IMR-90 (cell line): ENCODE results near the gene ZNF554. TPM values are rescaled to one million over a fixed set of nuclear protein-coding genes. Genes with fewer than 3 reads are reported as not detected.

ENCODE experiments used
- ATAC-seq: fragments of 200-7000 bp; cut with Tn5 transposase; 2 replicates; pipeline ENCODE4 v1.9.1; 2020; ENCODE audit warnings: low read depth, mild to moderate bottlenecking, moderate library complexity
- BruUV-seq: library from RNA; stranded (reverse); fragments of 400-500 nt; replicated peaks from 2 replicates; lab custom pipeline; 2021; lab: Mats Ljungman, UMichigan
- CTCF ChIA-PET: fragments of 300-600 bp; formaldehyde crosslinking; extraction: SDS; loops from one replicate; lab custom pipeline; 2021; ENCODE audit warnings: antibody characterized with exemption; lab: Yijun Ruan, JAX
- POLR2A ChIA-PET: fragments of 300-600 bp; sonication (Branson Sonifier 250); formaldehyde crosslinking; loops from one replicate; lab custom pipeline; 2022; ENCODE audit warnings: antibody characterized with exemption; ENCODE audit not compliant: unreplicated experiment; lab: Charles Lee
- DNase-seq: peaks from one replicate; pipeline ENCODE4 v3.0.0; 2013
- H2AFZ ChIP-seq: replicated peaks from 2 replicates; pipeline ENCODE3; 2013; ENCODE audit warnings: low read length, mild to moderate bottlenecking; ENCODE audit not compliant: poor library complexity
- H2AK5ac ChIP-seq: 2 replicates; pipeline ENCODE4 v1.6.1; 2013; ENCODE audit warnings: low read depth, low read length, inconsistent platforms
- H2AK9ac ChIP-seq: replicated peaks from 2 replicates; pipeline ENCODE3; 2013; ENCODE audit warnings: mild to moderate bottlenecking, low read depth, low read length, moderate library complexity; ENCODE audit not compliant: poor library complexity
- H2BK120ac ChIP-seq: 2 replicates; pipeline ENCODE4 v1.6.1; 2013; ENCODE audit warnings: low read depth, low read length, inconsistent platforms
- H2BK15ac ChIP-seq: 3 replicates; pipeline ENCODE4 v1.6.1; 2013; ENCODE audit warnings: low read depth, low read length, inconsistent platforms
- H2BK20ac ChIP-seq: 2 replicates; pipeline ENCODE4 v1.6.1; 2013; ENCODE audit warnings: low read depth, mild to moderate bottlenecking, inconsistent platforms, low read length, moderate library complexity
- H2BK5ac ChIP-seq: 2 replicates; pipeline ENCODE4 v1.6.1; 2013; ENCODE audit warnings: mild to moderate bottlenecking, low read depth, low read length, inconsistent platforms; ENCODE audit not compliant: poor library complexity, severe bottlenecking
- H3K14ac ChIP-seq: replicated peaks from 2 replicates; pipeline ENCODE4 v1.6.1; 2013; ENCODE audit warnings: low read depth, low read length, inconsistent platforms
- H3K18ac ChIP-seq: 2 replicates; pipeline ENCODE4 v1.6.1; 2013; ENCODE audit warnings: low read depth, low read length, control low read depth
- H3K23ac ChIP-seq: 2 replicates; pipeline ENCODE4 v1.6.1; 2013; ENCODE audit warnings: low read depth, low read length, inconsistent platforms
- H3K27ac ChIP-seq: 2 replicates; pipeline ENCODE4 v1.5.1; 2013; ENCODE audit warnings: mild to moderate bottlenecking, control low read depth, low read length; ENCODE audit not compliant: insufficient read depth
- H3K27me3 ChIP-seq: 2 replicates; pipeline ENCODE4 v1.6.1; 2013; ENCODE audit warnings: low read length; ENCODE audit not compliant: control insufficient read depth, insufficient read depth
- H3K36me3 ChIP-seq: 2 replicates; pipeline ENCODE4 v1.6.1; 2013; ENCODE audit warnings: low read length, mixed read lengths; ENCODE audit not compliant: control insufficient read depth, insufficient read depth
- H3K4ac ChIP-seq: 2 replicates; pipeline ENCODE4 v1.6.1; 2013; ENCODE audit warnings: low read depth, low read length, inconsistent platforms
- H3K4me1 ChIP-seq: 2 replicates; pipeline ENCODE4 v1.6.1; 2013; ENCODE audit warnings: low read length, mixed read lengths; ENCODE audit not compliant: control insufficient read depth, insufficient read depth
- H3K4me2 ChIP-seq: 2 replicates; pipeline ENCODE4 v1.6.1; 2013; ENCODE audit warnings: low read depth, mild to moderate bottlenecking, control low read depth, low read length, moderate library complexity
- H3K4me3 ChIP-seq: 2 replicates; pipeline ENCODE4 v1.5.1; 2013; ENCODE audit warnings: low read depth, mild to moderate bottlenecking, control low read depth, low read length, moderate library complexity; ENCODE audit not compliant: insufficient read depth
- H3K56ac ChIP-seq: 2 replicates; pipeline ENCODE4 v1.6.1; 2013; ENCODE audit warnings: low read length, inconsistent platforms; ENCODE audit not compliant: insufficient read depth; ENCODE audit errors: extremely low read depth
- H3K79me1 ChIP-seq, 2 experiments: 2 replicates each; pipeline ENCODE4 v1.6.1; 2013; ENCODE audit warnings: low read length in 2 of 2, inconsistent platforms in 1 of 2, low read depth in 1 of 2
- H3K9ac ChIP-seq: 2 replicates; pipeline ENCODE4 v1.6.1; 2013; ENCODE audit warnings: low read depth, low read length, control low read depth
- H3K9me1 ChIP-seq: 2 replicates; pipeline ENCODE4 v1.6.1; 2013; ENCODE audit warnings: low read length, inconsistent platforms; ENCODE audit not compliant: insufficient read depth
- H3K9me3 ChIP-seq: 2 replicates; pipeline ENCODE4 v1.6.1; 2013; ENCODE audit warnings: low read length; ENCODE audit not compliant: control insufficient read depth, insufficient read depth
- H4K20me1 ChIP-seq: 2 replicates; pipeline ENCODE4 v1.6.1; 2013; ENCODE audit warnings: low read length, inconsistent platforms; ENCODE audit not compliant: insufficient read depth
- H4K5ac ChIP-seq: 2 replicates; pipeline ENCODE4 v1.6.1; 2013; ENCODE audit warnings: mild to moderate bottlenecking, low read depth, low read length, control low read depth
- H4K8ac ChIP-seq, 2 experiments: 2 replicates each; pipeline ENCODE4 v1.6.1; 2013; ENCODE audit warnings: low read depth in 2 of 2, low read length in 2 of 2, control low read depth in 1 of 2, inconsistent platforms in 1 of 2
- H4K91ac ChIP-seq: 2 replicates; pipeline ENCODE4 v1.6.1; 2013; ENCODE audit warnings: low read depth, low read length, inconsistent platforms; ENCODE audit not compliant: insufficient read depth
- ELK1 ChIP-seq: fragments of 150-350 bp; IDR thresholded peaks from 2 replicates; pipeline ENCODE4 v1.6.1; 2016; ENCODE audit warnings: low read depth, mild to moderate bottlenecking, low read length, moderate library complexity, borderline replicate concordance
- MAZ ChIP-seq: IDR thresholded peaks from 2 replicates; pipeline ENCODE4 v1.6.1; 2012; ENCODE audit warnings: low read depth, mild to moderate bottlenecking, low read length, improper control_type of control experiment, moderate library complexity, borderline replicate concordance
- RFX5 ChIP-seq: IDR thresholded peaks from 2 replicates; pipeline ENCODE4 v1.8.0; 2012; ENCODE audit warnings: low read depth, mild to moderate bottlenecking, low read length, moderate library complexity
- WGBS, 2 experiments: methylation state at CpG; one replicate each; pipeline versions ENCODE4 v1.1.5 to v1.1.7; 2013; ENCODE audit warnings: missing lambda C conversion rate in 2 of 2; ENCODE audit not compliant: insufficient read length in 1 of 2; ENCODE audit errors: extremely low coverage in 2 of 2; 5-methylcytosine and 5-hydroxymethylcytosine counted together
- dilution Hi-C: fragments of 300-500 bp; cut with HindIII; formaldehyde crosslinking; loops from one replicate; pipeline ENCODE4 v1.14.3; 2018; ENCODE audit warnings: low sequenced_read_pairs; ENCODE audit not compliant: unreplicated experiment
- in situ Hi-C: fragments of 300-500 bp; cut with MboI; formaldehyde crosslinking; loops from 3 replicates; pipeline ENCODE4 v1.14.3; 2019; ENCODE audit warnings: low sequenced_read_pairs, inconsistent platforms, mixed read lengths
- intact Hi-C: fragments of 100-400 bp; cut with micrococcal nuclease; formaldehyde crosslinking; loops from 2 replicates; pipeline ENCODE4 v1.10.0; 2022
- polyA plus RNA-seq, 3 experiments: library from polyadenylated mRNA; depleted of rRNA; stranded (reverse); fragments of >200 nt; gene quantifications; 2 replicates each; pipeline ENCODE4 v1.2.3, GENCODE V29; 2012; ENCODE audit warnings: low replicate concordance in 1 of 3
- total RNA-seq: library from RNA; depleted of rRNA; stranded (reverse); fragments of >200 nt; gene quantifications from 2 replicates; pipeline ENCODE4 v1.2.3, GENCODE V29; 2012

ZNF554 gene
- total and polyA plus RNA-seq, 2 of the 4 experiments (the other 2 are of a cell fraction), result 1.5 to 3.0 TPM

- Histone ChIP-seq H4K5ac (no peak within 1 kb of the TSS), H3K4ac (no peak within 1 kb of the TSS), H3K23ac (no peak within 1 kb of the TSS), H2AK9ac (no peak within 1 kb of the TSS), H3K4me3 (no peak within 1 kb of the TSS), H4K8ac (no peak within 1 kb of the TSS), H3K79me1 (no peaks in the 10 kb centered on the region), H3K14ac (no peak within 1 kb of the TSS), H3K27ac (no peak within 1 kb of the TSS), H3K36me3 (no peaks in the 10 kb centered on the region), H3K9me1 (no peaks in the 10 kb centered on the region), H2BK20ac (no peak within 1 kb of the TSS), H2BK15ac (no peak within 1 kb of the TSS), H3K4me2 (no peak within 1 kb of the TSS), H4K20me1 (no peaks in the 10 kb centered on the region), H2BK5ac (no peak within 1 kb of the TSS), H3K9me3 (peaks cover 8% of the 10 kb centered on the region; the same call in 1 of the 2 replicates), H3K27me3 (no peaks in the 10 kb centered on the region), H3K18ac (no peak within 1 kb of the TSS), H3K4me1 (no peaks in the 10 kb centered on the region), H2AFZ (no peak within 1 kb of the TSS), H4K91ac (no peak within 1 kb of the TSS), H2AK5ac (no peak within 1 kb of the TSS), H3K9ac (no peak within 1 kb of the TSS), H3K56ac (no peak within 1 kb of the TSS), H2BK120ac (no peak within 1 kb of the TSS)
- POLR2A ChIA-PET, result no interaction called here
- 57% methylated on average over 12 of the region's 36 CpGs; no CpG with 5 or more reads in 1 of the 2 experiments for WGBS, 2 experiments
- CTCF ChIA-PET, result no interaction called here
- intact Hi-C loops, result no loop called here
- TF ChIP-seq ELK1, result no peak
- no peak for TF ChIP-seq MAZ
- TF ChIP-seq RFX5, result no peak
- dilution Hi-C loops, result no loop called here
- in situ Hi-C loops, result loop anchor here (10.0 kb wide), 1 partner anchor 203 kb away; no protein-coding TSS in a partner anchor
- no peak for DNase-seq
- ATAC-seq, result no peak
- BruUV-seq, result no TSS peak
Measured at GRCh38 chr19:2867025-2867991, 47.6 kb downstream of the ZNF554 start, which contains the start of gene ZNF556. ZNF556 (plus strand) TSS chr19:2867335; CDS start chr19:2867422, 87 bp downstream.
